Medulla oblongata (tissue), 1 donor: ENCODE results near the gene SOX6.
"Not testable (repeated sequence)": the region's sequence is repeated elsewhere in the genome, so short reads cannot be mapped to it uniquely, and the experiment has no call there.

Experiments used
- DNase-seq: peaks from one replicate; pipeline ENCODE4 v3.0.0-alpha.2; 2015; ENCODE audit errors: extremely low spot score

SOX6 gene

DNA sequence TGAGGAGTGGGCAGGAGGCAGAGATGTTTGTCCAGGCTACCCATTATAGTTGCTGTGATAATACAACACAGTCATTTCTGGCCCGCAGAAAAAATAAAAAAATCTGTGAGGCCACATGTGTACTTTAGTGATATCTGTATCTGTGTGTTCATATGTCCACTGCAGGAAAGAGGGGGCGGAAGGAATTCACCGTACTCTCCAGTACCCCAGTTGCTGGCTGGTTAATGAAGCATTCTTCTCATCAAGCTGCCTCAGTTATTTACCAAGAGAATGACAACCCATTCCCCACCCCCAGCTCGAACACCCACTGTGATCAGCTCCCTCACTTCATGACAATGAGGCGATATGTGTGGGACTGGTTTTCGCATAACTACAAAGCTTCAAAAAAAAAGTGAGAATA is 309.3 kb downstream of the SOX6 start:
- DNase-seq: no peak

DNA sequence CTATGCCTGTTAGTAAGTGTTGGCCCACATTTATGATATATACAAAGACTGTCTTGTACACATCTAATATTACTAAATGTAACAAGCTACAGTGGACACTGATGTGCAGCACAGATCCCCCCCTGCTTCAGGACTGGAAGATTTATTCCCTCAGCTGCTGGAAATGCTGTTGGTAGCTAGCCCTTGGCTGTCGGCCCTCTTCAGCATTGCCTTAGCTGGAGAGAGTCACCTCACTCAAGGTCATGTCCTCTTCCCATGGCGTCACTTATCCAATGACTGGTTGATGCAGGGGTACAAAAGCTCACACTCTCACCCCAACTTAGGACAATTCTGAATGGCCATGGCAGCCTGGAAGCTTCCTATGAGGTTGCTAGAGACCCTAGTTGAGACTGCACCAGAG is 312.7 kb downstream of the SOX6 start:
- DNase-seq: peak; percentile 26

DNA sequence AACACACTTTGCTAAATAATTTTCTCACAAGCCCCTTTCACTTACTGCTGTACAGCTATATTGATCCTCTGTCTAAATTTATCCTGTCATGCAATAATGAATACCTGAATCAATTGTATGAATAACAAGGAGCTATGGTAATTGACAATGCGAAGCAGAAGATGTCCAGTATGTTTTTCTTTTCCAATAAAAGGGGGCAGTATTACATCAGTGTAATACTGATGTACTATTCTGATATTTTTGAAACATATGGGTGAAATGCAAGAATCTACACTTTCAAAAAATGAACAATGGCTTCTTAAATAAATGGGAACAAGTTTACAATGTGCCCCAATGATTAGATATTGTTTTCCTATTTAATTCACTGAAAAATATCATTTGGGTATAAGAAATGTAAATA is 315.1 kb downstream of the SOX6 start:
- no peak for DNase-seq

DNA sequence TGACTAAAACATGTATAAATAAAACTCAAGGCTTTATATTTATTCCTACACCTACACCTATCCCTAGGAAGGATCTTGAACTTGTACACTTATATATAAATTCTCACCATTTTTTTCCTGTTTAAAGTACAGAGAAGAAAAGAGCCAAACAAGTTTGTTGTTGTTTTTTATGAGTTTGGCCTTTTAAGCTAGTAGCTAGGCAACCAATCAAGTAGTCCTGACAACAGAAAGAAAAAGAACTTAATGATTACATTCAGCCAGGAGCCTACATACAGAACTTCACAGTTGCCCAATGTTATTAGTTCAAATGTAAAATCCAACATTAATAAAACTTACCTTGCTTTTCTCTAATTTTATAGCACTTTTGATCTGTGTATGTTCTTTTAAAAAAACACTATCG is 316.2 kb downstream of the SOX6 start:
- no peak for DNase-seq

DNA sequence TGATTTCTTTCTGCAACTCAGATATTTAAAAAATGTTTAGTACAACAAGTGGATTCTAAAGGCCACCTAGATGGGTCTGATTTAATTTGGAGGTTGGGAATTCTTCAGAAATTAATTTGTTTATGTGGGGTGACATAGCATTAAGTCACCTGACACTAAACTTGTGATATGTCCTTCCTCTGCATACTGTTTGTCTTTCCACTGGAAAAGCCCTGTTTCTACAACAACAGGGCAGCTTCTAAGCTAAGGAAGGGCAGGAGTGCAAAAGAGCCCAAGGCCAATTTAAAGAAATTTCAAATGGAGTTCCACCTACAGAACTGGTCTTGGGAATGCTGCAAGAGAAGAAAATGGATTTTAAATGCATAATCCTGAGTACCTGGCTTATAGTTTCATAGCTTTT is 319.2 kb downstream of the SOX6 start:
- DNase-seq: no peak

DNA sequence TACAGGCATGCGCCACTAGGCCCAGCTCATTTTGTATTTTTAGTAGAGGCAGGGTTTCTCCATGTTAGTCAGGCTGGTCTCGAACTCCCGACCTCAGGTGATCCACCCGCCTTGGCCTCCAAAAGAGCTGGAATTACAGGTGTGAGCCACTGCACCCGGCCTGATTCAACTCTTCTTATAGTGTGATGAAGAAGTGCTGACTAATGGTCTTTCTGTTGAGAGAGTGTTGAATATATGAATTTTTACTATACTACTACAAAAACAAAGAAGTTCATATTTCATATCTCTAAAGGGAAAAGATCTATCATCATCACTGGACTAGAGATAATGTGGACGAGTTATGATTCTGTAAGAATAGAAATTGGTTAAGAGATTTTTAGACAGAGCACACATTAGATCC is 320.1 kb downstream of the SOX6 start:
- DNase-seq: no peak

DNA sequence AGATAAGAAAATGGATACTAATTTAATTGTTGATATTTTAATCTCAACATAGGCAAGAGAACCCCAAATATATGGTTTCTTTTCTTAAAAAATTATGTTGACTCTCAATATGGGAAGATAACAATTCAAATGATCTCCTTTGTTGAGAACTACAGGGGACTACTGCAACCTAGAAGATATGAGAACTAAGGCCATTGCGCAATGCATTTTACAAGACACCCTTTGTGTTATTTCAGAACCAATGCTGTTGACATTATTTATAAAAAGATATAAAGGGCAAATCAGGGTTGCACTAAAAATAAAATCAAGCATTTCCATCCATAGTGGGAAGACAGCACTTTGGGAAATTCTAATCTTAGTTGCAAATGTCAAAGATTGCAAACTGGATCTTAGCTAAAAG is 322.3 kb downstream of the SOX6 start:
- DNase-seq: no peak

DNA sequence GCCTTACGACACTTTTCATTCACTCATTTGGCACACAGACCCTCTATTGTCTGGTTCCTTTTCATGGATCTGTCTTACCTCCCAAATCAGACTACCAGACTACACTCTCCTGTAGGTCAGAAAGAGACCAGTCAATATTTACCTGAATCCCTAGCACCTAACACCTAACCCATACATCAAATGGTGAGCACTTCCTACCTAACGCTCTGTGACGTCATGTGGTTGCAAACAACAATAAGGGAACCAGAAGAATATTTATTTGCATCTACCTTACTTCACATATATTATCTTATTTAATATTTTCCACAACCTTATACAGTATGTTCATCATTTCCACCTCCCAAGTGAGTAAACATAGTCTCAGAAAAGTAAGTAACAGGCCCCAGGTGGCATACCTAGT is 323.4 kb downstream of the SOX6 start:
- no peak for DNase-seq

DNA sequence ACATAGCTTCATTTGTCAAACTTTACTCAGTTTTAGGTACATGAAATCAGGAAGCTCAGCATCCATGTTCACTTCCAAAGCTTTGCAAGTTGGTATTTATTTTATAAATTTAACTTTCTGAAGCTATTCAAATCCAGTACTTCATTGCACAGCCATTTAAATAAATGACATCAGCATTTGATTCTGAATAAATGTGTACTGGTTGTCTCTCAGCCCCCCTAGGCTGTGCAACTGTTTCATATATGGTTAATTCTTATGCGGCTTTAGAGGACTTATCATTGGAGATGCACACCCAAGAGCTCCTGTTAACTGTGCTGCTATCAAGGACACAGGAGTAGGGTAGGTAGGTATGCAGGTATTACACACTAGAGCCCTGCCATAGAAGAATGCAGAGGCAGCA is 325.1 kb downstream of the SOX6 start:
- no peak for DNase-seq

DNA sequence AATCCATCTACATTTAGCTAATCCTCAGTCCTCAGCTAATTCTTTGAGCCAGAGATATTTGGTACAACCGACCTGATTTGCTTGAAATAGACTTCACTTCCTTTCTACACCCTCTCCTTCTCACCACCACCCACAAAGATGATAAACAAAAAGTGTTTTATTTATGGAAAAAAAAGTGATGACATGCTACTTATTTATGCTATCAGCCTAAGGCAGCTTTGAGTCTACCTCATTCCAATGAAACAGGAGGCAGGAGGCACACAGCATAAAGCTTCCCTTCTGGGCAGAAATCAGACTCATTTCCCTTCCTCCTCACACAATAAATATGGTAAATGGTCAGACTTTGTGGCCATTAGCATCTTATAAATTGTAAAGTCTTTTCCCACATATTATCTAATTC is 325.7 kb downstream of the SOX6 start:
- no peak for DNase-seq

DNA sequence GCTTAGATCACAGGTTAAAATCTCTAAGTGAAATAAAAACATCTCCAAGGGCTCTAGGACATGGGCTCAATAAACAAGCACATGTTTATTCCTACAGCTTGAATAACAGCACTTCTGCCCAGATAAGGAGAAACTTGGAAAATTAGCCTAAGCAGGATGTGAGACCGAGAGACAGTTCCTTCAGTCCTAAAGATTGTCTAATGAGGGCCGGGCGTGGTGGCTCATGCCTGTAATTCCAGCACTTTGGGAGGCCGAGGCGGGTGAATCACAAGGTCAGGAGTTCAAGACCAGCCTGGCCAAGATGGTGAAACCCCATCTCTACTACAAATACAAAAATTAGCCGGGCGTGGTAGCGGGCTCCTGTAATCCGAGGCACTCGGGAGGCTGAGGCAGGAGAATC is 327.2 kb downstream of the SOX6 start:
- not testable (repeated sequence) for DNase-seq

DNA sequence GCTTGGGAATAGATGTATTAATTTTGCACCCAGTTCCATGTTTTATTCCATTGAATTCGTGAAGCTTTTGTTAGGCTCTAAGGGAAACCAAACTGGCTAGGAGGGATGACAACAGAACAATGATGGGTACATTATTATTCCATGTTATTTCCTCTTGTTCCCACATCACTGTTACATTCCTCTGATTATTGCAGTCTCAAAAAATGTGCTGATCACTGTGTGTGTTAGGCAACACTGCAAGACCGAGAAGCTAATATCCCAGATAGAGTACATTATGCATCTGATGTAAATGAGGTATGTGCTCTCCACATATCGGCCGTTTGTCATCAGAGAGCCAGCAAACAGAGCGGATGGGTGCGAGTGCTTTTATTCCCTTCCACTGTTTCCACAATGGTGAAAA is 327.9 kb downstream of the SOX6 start:
- no peak for DNase-seq

DNA sequence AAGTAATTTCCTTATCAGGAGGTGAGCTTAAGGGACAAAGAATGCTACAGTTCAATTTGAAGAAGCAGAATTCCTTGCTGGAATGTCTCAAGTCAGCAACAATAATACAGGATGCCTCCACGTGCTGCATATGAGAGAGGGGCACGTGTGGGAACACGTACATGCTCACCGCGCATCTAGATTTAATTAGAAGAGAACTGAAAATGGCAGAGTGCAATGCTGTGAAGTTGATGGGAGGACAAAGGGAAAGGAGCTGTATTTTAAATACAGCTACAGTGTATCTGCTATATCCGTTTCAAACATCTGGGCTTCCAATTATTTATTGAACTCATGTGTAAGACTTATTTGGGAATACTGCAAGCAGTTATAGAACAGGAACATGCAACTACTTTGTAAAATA is 328.7 kb downstream of the SOX6 start:
- no peak for DNase-seq

DNA sequence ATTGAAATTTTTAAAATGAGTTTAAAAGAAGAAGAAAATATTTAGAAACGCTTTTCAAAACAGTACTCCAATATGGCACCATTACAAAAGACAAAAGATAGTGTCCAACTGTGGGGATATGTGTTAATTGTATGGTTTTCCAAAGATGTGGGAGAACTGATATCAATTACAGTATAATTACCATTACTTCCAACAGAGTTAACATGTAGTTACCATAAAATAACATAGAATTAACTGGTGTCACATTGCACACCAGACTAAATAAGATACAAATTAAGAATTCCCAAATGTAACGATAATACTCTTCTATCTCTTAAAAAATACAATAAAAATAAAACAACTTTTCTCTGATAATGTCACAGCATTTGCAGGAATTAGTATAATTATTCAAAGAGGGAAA is 329.5 kb downstream of the SOX6 start:
- DNase-seq: no peak

DNA sequence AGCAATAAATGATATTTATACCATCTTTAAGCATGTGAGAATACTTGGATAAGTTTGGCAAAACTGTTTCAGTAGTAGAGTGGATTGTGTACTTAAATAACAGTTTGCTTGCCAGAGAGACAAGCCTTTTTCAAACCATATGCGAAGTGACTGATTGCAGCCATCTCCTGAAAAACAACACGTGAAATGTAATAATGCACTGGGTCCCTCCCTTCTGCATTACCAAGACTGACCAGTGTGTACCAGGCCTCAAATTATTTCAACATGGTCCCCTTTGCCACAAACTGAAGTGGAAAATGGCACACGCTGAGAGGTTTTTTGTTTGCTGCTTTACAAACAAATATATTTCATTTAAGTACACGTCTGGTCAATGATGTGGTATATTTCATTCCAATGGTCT is 337.4 kb downstream of the SOX6 start:
- no peak for DNase-seq

DNA sequence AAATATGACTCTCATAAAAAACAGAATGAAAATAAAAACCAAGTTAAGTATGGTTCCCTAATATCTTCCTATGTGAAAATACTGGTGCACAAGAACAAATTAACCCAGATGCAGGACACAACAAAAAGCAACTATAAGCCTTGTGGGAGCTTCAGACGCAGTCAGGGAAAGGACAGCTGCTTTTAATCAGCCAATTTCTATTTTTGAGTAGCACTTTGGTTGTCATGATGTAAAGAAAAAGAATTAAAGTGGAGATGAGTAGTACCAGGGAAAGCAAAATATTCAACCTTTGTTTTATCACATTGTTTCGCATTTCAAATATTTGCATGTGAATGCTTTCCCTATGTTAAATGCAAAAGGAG is 339.9 kb downstream of the SOX6 start:
- no peak for DNase-seq

DNA sequence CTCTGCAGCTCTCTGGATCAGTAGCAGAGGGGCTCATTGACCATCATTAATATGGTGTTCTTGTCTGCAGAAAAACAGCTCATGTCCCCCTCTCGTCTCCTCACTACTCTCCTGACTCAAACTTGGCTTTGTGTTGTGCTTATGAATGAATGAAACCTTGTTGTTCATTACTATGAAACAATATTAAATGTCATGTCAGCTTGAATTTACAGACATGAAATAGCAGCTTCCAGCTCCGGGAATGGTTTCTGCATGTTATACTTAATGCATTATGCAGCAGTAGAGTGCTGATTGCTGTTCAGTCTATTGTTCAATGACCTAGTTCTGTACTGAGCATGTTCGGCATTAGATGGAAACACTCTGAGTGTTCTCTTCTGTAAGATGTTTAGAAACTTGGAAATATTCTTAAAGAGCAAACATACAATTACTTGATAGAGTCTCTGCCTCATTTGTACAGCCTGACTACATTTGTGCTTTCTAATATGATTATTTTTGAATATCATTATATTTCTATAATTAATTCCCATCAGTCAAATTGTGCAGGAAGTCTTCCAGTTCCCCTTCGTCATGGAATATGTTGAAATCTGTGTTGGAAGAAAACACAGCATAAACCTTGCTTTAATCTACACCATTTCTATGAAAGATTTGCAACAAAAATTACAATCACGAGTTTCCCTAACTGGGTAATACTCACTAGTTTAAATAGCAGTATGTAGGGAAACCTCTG is 340.4 kb downstream of the SOX6 start:
- no peak for DNase-seq

DNA sequence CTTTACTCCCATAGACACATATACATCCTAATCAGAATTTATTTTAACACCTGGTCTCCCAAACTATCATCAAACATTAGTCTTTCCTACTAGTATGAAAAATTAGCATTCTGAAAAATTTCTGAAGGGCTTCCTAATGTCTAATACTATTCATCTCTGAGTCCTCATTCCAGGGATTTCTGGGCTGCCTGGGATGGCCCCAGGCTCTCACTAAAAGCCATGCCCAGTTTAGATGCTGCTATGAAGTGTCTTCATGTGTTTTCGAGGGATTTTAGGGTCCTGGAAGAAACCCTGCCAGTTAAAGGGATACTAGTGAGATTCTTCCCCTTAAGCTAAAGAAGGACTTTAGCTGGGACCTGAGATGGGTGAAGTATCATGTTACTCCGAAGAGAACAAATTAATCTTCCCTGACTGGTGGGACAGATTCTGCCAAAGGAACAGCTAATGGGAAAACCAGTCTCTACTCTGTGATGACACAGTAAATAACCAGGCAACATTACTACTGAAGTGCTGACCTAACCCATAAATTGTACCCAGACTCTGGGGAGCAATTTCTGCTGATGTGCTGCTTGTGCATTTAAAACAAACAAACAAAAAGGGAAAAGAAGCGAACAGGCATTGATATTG is 342.6 kb downstream of the SOX6 start:
- DNase-seq: no peak

DNA sequence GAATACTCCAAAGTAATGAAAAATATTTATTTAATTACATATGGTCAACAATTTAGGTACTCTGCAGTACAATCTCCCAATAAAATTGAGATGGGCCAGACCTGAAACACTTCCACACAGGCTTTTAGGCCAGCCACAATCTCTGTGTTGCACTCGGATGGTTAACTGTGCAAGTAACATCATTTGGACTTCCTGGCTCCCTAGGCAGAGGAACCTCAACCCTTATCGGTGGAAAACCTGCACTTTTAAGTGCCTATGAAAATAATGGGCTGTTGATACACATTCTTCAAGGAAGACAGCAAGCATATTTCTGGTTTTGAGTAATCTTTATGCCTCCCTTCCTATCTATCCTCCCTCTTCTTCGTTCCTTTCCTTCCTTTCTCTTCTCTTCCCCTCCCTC is 343.1 kb downstream of the SOX6 start:
- DNase-seq: no peak

DNA sequence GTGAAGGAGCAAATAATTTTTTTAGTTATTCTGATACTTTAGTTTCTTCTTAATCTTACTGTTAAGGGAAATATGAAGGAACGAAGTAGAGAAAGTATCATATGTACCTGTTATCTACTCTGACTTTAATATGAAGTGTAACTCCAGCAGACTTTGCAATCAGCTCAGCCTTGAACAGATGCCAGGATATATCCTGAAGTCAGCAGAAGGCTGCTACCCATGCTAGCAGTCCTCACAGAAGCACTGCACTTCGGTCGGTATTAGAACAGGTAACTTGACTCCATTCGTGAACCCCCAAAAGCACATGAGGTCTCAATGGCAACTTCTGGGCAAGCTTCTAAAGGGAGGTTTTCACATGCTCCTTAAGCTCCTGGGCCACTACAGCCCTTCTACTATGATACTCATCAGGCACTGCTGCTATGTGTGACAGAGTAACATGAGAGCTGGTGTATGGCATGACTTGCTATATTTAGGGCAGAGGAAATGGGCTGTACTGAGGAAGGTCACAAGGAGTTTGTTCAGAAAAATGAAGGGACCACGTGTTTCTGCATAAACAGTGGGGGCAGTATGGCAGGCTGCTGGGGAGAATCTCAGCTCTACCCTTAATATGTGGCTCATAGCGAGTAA is 344.1 kb downstream of the SOX6 start:
- DNase-seq: no peak

DNA sequence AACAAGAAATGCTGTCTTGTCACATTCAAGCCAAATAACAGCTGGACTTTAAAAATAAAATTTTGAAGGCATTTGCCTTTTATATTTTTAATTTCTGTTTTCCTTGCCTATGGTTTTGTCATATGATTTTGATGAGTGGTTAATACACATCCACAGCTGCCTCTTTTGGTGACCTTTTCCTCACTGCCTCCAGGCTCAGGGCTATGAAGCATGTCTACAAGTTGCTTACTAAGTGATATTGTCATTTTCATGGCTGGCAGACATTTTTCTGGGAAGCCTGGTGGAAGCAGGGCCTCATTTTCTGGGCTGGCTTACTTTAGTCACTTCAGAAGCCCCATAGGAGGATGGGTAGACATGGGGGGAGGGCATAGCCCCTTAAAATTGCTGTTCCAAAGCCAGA is 344.9 kb downstream of the SOX6 start:
- no peak for DNase-seq

DNA sequence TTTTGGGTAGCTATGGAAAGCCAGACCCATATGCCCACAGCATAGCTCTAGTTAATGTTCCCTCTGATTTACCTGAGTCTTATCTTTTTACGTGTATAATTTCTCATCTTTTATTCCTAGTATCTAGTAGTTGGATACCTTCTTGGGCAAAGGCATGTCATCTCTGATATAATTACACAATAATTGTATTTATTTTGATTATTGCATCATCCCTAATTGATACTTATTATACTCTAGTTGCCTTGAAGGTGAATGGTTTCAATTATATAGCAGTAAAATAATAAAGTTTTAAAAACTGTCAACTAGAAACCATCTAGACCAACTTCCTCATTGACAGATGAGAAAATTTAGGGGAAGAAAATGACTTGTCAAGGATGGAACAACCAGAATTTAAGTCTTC is 347.3 kb downstream of the SOX6 start:
- DNase-seq: no peak

DNA sequence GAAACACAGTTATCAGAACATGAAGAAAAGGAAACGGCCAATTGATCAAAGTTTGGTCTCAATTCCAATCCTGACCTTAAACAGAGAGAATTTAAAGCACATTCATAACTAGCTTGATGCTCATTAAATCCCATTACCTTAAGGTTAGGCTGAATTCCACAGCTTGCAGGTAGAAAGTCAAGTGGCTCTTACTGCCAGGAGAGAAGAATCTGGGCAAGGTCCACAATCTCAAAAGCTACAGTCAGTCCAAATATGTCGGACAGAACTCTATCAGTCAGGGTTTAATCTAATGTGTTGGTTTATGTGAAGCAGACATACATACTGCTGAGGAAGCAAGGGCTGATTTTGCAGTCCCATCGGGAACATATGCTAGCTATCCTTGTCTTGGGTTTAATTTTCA is 348.8 kb downstream of the SOX6 start:
- no peak for DNase-seq

DNA sequence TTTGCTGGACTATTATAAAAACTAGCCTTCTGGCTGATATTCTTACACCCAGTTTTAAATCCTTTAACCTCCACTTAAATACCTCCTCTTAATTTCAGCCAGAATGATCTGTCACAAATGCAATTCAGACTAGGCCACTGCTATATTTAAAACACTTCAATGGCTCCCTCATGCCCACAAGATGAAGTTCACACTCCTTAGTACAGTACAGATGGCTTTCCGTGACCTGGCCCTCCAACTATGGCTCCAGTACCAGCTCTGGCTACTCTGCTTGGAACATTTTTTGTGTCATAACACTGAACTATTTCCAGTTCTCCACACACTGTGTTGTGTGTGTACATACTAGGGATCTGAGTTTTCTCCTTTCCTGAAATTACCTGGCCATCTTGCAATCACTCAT is 353.4 kb downstream of the SOX6 start:
- no peak for DNase-seq
